Fibroblast of skin of left biceps (primary cell): ENCODE data around the gene ERGIC1.
"Not testable (repeated sequence)": the region's sequence is repeated elsewhere in the genome, so short reads cannot be mapped to it uniquely, and the experiment has no call there.

Experiments used
- DNase-seq, 2 experiments: peaks; one replicate each; pipeline ENCODE4 v3.0.0-alpha.2; 2013; ENCODE audit warnings: low read depth in 2 of 2

ERGIC1 gene, protein sequence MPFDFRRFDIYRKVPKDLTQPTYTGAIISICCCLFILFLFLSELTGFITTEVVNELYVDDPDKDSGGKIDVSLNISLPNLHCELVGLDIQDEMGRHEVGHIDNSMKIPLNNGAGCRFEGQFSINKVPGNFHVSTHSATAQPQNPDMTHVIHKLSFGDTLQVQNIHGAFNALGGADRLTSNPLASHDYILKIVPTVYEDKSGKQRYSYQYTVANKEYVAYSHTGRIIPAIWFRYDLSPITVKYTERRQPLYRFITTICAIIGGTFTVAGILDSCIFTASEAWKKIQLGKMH

DNA sequence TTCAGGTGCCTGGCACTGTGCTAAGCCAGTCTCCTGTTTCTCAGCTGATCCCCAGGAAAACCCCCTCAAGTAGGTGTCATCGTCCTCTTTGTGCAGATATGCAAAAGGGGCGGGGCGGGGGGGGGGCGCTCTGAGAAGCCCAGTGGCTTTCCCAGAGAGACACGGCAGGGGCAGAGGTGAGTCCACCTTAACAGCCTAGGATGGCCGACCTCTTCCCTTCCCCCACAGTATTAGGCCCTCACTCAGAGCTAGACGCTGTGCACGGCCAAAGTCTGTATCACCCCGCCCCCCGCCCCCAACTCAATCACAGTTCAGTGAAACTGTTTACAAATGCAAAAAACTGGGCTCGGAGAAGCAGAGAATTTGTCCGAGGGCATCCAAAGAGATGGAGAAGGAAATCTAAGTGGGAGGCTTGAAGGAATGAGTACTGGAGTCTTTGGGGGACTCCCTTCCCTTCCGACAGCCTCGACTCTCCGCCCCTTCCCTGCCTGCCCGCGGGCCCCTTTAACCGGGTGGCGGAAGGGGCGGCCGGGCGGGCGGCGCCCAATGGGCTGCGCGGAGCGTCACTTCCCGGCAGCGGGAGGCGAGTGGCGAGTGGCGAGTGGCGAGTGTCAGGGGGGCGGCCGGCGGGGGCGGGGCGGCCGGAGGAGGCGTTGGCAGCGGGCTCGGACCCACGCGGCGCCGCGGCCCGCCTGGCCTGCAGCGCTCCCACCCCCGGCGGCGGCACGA, at the start of gene ERGIC1:
Gene ERGIC1, plus strand, starts transcription at position 566 of the 729 bp plus-strand sequence. Its CDS starts 163 bp downstream, at position 729.
- DNase-seq = peak; percentile 47 to 50

DNA sequence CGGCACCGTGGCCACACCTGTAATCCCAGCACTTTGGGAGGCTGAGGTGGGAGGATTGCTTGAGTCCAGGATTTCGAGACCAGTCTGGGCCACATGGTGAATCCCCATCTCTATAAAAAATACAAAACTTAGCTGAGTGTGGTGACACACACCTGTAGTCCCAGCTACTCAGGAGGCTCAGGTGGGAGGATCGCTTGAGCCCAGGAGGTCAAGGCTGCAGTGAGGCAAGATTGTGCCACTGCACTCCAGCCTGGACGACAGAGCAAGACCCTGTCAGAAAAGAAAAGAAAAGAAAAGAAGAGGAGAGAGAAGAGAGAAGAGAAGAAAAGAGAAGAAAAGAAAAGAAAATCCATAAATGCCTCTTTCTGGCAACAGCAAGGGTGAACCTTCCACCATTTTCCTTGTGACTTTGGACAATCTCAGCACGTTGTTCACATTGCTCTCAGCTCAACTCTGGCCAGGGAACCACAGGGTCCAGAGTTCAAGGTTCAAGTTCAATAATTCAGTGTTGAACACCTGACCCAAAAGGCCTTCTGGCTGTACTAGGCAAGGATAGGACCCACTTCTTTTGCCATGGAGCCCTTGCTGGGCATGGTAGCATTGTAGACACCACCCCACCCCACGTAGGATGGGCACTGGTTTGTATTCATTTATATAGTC, 48.5 kb upstream of the ERGIC1 start:
- DNase-seq = no peak

DNA sequence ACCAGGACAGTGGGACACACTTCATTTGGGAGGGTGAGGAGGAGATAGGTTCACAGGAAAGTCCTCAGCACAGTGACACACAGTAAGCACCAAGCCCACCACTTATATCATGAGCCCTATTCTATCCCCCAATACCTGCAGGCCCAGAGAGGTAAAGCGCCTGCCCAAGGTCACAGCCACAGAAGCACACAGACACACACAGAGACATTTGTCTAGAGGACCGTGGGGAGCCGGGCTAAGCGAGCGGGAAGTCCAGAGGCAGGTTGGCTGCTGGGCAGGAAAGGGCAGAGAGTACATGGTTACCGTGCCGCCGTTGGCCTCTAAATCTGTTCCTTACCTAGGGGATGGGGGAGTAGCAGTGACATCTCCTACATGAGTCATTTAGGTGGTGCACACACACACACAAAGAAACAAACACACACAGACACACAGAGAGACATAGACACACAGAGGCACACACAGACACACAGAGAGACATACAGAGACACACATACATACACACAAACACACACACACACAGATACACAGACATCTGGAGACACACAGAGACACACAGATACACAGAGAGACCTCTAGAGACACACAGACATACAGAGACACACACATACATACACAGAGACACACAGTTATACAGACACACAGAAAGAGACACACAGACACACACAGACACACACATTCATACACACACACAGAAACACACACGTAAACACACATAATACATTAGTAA, 47.2 kb upstream of the ERGIC1 start:
- DNase-seq = no peak

DNA sequence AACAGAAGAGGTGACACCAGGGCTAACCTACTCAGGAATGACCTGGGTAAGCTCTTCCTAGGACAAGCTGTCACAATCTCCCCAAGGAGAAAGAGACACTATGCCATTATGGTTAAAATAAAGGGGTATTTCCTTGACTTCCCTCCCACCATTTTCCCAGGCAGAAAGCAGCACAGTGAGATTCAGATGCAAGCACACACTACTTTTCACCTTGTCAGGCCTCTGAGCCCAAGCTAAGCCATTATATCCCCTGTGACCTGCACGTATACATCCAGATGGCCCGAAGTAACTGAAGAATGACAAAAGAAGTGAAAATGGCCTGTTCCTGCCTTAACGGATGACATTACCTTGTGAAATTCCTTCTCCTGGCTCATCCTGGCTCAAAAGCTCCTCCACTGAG, 46.5 kb upstream of the ERGIC1 start:
- DNase-seq = not testable (repeated sequence)

DNA sequence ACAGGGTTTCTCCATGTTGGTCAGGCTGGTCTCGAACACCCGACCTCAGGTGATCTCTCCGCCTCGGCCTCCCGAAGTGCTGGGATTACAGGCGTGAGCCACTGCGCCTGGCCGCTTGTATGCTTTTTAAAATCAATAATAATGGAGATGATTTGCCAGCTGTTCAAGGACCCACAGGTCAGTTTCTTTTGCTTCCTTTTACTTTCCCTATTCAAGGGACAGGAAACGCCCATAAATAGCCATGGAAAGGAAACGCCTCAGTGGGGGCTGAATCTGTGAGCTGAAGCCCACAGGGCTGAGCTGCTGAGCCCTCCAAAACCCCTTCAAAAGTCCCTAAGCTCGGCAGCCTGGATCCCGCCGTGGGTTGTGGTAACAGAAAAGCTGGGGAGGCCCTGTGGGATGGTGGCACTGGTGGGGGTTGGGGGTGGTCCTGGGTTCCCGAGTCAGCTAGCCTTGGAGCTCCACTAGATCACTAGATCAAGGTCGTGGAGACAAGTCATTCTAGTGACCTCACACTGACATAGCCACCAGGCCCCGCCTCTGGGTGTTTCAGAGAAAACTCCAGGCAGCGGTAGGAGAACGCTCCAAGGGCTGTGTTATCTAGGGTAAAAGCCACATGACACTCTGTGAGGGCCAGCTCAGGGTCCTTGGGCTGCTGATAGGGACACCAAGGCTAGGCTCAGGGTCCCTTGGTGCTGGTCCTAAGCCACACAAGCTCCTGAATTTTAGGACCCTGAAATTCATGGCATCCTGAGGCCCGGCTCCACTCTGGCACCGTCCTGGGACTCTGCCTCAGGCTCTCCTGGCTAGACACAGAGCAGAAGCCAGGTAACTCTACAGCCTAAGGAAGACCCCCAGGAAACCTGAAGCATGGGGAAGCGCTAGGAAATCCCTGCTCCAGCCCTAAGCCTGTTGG, 45.0 kb upstream of the ERGIC1 start:
- DNase-seq = no peak

DNA sequence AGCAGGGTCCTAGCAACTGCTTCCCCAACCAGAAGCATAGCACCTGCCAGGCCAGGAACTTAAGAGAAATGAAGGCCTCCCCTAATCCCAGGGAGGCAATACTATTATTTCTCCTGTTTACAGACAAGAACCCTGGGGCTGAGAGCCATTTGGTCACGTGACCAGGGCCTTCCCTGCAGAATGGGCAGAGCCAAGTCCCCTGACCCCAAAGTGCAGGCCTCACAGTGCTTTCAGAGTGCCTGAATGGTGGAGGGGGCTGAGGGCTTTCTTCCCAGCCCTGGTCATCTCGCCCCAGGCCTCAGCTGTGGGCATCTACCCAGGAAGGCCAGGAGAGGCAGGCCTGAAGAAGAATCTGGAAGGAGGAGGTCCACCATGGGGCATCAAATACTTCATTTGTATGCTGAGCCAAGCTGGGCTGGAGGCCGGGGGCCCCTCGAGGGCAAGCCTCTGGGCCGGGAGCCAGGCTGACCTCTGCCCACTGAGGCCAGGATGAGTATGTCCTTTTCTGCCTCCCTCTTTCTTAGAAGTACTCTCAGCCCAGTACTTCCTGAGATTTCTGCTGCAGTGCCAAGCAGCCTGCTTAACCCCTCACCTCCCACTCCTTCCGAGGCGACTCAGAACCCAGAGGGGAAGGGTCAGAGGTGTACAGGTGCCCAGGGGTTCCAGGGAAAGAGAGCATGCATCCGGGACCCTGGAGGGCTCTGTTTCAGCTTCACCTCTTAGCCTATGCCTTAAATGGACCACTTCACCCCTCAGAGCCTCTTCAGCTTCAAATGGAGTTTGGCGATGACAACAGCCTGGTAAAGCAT, 44.2 kb upstream of the ERGIC1 start:
- DNase-seq = no peak

DNA sequence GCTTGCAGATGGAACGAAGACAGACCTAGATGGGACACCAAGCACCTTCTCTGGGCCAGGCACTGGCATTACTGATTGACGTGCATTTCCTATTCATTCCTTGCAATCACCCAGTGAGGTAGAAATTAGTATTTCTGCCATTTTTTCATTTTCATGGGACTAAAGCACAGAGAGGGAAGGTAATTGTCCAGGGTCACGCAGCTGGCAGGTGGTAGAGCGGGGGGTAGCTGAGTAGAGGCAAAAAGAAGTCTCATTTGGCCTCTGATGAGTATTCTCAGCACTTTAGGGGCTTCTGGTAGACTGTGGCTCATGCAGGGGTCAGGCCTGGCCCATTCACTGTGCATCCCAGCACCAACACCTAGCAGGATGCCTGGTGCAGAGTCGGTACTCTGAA, 43.6 kb upstream of the ERGIC1 start:
- DNase-seq = no peak

DNA sequence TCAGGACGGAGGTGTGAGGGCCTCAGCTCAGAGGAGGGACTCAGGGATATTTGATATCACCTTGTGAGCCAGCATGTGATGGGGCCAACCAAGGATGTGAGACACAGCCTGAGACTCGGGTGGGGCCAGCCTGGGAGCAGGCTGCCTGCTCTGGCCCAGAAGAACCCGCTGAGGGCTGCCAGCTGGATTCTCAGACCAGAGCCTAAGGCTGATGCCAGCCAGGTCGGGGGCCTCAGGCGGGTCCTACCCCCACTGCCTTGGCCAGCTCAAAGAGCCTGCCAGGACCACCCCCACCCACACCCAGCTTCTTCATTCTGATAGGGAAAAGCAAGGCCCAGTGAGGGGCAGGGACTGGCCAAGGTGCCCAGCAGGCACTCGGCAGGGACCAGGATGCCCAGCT, 42.8 kb upstream of the ERGIC1 start:
- no peak for DNase-seq

DNA sequence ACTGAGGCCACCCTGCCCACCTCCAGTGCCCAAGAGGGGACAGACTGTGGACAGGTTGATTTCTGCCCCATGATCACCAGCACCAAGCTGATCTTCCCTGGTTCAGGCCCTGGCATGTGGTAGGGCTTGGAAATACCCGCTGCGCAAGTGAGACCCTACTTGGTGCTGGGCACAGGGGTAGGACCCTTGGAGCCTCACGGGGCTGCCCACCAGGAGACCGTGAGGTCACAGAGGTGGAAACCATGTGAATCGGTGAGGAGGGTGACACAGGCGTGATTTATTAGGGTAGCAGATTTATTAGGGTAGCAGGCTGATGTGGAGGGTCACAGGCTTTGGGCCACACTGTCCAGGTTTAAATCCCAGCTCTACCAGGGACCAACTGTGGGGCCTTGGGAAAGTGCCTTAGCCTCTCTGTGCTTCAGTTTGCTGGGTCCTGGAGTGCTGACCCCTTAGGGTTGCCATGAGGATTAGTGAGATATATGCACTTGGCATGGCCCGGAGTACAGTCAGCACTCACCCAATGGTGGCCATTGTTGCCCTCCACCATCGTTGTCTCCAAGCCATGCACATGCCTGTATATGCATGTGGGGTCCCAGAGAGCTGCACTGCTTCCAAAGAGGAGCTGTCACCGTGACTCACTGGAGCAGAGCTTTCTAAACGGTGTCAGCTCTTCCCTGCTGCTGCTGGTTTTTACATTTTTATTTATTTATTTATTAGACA, 42.2 kb upstream of the ERGIC1 start:
- DNase-seq = no peak

DNA sequence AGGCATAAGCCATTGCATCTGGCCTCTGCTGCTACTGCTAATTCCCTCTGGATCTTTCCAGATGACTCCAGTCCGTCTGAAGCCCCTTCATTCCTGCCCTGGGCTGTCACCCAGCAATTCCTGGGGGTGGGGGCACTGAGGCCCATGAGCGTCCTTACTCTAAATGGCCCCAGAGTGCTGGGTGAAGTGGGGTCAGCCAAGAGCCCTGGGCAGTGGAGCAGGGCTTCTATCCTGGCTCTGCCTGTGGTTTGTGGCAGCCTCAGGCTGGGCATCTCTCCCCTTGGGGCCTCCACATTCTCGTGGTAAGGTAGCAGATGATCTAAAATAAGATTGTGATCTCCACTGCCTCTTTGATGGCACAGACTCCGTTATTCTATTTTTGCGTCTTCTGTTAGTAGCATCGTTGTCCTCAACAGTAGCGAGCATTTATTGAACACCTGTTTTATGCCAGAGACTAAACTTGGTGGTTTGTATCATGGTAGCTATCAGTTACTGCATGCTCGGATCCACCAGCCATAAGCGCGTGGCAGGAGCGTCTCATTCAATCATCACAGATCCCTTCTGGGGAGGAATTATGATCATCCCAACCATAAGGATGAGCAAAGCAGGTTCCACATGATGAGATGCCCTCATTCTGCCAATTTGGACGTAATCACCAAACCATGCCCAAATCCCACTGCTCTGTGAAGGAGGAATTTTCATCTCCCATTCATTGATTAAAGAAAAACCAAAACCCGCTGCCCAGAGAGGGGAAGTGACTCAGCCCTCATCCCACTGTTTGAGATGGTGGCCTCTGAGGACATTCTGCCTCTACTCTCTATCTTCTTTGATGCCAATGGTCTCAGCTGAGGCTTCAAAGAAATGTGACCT, 41.1 kb upstream of the ERGIC1 start:
- no peak for DNase-seq

DNA sequence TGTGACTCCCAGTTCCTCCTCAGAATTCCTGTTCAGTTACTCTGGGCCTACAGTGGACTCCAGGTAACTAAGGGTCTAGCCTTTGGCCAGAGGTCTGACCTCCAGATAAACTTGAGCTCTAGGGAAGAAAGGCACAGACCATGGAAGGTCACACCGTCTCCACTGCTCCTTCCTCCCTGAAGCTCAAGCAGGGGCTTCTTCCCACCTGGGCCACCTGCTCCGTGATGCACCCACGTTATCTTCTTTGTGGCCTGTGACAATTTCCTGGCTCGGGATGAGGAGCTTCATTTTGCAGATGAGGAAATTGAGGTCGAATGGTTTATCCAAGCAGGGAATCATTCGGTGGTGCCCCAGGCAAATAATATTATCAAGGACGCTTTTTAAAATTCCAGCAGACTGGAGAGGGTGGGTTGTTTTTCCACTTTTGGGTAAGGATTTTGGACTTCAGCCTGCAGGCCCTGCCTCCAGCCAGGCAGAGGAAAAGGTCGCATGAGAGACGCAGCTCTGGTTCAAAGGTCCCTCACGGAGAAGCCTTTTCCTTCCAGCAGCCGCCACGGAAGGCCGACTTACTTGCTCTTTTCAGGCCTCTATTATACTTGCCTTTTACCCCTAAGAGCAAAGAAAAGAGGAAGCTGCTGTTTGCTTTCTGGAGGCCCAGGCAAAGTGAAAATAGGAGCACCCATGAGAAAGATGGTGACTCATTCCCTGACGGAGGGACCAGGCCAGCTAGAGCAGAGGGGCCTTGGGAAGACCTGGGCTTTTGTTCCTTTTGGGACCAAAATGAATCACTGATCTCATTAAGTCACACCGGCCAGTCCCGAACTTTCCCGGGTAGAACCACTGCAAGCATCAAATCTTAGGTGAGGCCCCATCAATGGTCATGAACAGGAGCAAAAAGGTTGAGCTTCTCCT, 40.2 kb upstream of the ERGIC1 start:
- DNase-seq = no peak

DNA sequence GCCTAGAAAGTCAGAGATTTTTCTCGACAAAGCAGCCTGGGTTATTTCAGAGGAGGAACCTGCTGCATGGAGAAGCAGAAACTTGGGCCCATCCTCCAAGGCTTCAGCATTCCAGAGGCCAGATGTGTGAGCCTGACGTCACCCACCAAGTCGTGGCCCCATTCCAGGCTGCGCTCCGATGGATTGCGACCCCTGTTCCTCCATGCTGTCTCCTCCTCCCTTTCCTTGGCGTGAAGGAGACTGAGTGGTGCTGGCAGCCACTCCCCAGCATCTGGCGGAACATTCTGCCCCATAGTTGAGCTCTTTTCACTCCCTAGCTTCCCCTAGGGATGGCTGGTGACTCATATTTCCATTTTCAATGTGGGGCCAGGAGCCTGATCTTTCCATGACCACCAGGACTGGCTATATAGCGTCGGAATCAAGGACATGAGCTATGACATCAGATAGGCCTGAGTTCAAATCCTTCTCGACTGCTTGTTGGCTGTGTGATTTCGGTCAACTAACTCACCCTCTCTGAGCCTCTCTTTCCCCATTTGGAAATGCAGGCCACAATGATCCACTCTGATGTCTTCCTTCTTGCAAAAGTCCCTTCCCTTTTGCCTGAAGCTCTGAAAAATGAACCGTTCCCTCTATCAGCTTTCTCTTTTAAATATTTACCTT, 38.6 kb upstream of the ERGIC1 start:
- DNase-seq = peak; percentile 95

DNA sequence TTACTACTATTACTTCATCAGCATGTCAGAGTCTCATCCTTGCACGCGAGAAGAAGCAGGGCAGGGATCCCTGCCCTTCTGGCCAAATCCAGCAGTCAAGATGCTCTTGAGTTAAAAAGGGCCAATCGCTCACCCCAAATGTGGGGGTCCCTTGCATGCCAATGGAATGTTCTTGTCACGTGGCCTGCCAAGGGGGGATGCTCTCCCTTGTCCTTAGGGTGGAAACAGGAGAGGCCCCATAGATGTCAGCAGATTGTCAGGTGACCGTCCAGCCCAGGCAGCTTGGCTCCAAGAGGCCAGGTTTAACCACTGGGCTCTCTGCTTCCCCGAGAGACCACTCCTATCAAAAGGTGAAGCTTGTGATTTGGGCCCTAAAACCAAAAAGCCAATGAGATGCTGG, 37.7 kb upstream of the ERGIC1 start:
- no peak for DNase-seq

DNA sequence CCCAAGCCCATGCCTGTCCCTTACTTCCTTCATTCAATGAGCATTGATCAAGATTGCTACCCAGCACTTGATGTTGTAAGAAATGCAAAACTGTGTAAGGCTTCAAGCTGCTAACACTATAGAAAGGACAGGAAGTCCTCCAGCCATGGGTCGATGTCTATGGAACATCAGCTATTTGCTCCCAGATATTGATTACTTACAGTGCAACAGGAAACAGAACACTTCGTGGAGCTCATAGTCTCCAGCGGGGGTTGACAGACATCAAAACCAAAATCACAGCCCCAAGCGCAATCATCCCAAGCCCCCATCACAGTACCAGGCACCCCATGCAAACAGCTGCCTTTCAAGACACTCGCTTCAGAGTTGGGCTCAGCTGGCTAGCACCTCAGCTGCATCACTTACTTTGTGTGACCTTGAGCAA, 36.3 kb upstream of the ERGIC1 start:
- DNase-seq = no peak

DNA sequence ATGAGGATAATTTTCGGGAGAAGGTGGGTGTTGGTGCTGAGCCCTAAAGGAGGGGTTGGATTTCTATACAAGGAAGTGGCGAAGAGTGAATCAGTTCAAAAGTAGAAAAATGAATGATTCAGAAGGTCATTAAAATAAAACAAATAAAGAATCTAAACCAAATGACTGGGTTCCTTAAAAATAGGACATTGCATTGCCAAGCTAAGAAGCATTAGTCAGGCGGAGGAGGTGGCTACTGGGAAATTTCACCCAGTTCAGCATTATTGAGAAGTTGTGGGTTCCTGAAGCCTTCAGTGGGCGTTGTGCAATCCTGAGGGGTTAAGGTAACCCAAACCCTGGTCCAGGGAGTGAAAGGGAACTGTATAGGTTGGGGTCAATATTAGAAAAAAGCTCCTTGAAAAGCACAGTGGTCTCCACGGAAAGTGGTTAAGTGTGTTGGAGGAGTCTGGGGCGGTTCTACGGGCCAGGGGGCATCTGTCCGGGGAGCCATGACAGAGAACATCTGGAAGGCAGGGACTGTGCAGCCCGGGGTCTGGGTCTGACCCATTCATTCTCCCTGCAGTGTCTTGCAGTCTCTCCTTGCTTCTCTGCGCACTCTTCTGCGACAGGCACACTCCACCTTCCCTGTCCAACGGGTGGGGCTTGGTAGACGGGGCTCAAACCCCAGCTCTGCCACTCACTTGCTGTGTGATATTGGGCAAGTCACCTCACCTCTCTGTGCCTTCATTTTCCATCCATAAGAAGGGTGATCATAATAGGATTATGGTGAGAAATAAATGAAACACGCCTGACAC, 35.4 kb upstream of the ERGIC1 start:
- DNase-seq = peak; percentile 66 to 69

DNA sequence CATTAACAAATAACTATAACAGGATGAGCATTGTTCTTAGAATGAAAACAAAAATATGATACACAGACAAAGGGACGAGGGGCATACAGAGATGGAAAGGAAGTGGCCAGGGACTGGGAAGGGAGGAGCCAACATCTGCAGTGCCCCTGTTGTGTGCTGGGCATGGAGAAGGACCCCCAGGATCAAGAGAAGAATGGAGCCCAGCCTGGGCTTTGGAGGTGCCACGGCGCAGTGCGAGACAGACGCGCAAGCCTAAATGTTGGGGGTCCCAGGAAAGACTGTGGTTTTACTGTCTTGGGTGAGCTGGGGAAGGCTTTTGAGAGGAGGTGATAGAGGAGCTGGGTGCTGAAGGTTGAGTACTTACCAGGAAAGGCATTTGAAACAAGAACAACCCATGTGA, 34.6 kb upstream of the ERGIC1 start:
- DNase-seq = no peak
